Gastroesophageal sphincter (tissue), 4 donors: Measurements from ENCODE around the gene AEBP1. TPM values are rescaled to one million over a fixed set of nuclear protein-coding genes. Genes with fewer than 3 reads are reported as not detected.

Experiments
- ATAC-seq: fragments of 150-250 bp; one replicate; pipeline ENCODE4 v1.9.1; 2016; ENCODE audit warnings: mild to moderate bottlenecking, moderate library complexity
- H3K27ac ChIP-seq, 4 donors: fragments of 200-600 bp; sonication (generic) in 3 of 4; 1 replicate in 3 of 4; 2 replicates in 1 of 4; pipeline ENCODE4 v1.5.1; 2016 to 2019
- H3K27me3 ChIP-seq: fragments of 200-600 bp; sonication (generic); one replicate; pipeline ENCODE4 v1.5.1; 2019
- H3K36me3 ChIP-seq, 2 donors: fragments of 200-600 bp; sonication (generic); one replicate each; pipeline ENCODE4 v1.5.1; 2019; ENCODE audit warnings: control low read depth in 1 of 2
- H3K4me1 ChIP-seq, 3 donors: fragments of 200-600 bp; sonication (generic); 1 replicate in 2 of 3; 2 replicates in 1 of 3; pipeline ENCODE4 v1.5.1; 2016 to 2019; ENCODE audit warnings: control low read depth in 2 of 3
- H3K4me3 ChIP-seq, 2 donors: fragments of 200-600 bp; sonication (generic); one replicate each; pipeline ENCODE4 v1.5.1; 2019; ENCODE audit warnings: mild to moderate bottlenecking in 1 of 2, moderate library complexity in 1 of 2
- H3K9me3 ChIP-seq, 3 donors: fragments of 200-600 bp; sonication (generic); one replicate each; pipeline ENCODE4 v1.5.1; 2017 to 2019; ENCODE audit warnings: control low read depth in 2 of 3
- CTCF ChIP-seq, 4 experiments: fragments of 200-600 bp in 2 of 4; fragments of 450-650 bp in 2 of 4; sonication (generic) in 1 of 4; IDR thresholded peaks; one replicate each; pipeline ENCODE4 v1.5.1; 2017 to 2019; ENCODE audit warnings: antibody characterized with exemption in 4 of 4, mild to moderate bottlenecking in 2 of 4, moderate library complexity in 2 of 4
- EP300 ChIP-seq: sonication (generic); formaldehyde crosslinking; IDR thresholded peaks from one replicate; pipeline ENCODE4 v1.6.1; 2017; ENCODE audit warnings: antibody characterized with exemption, mild to moderate bottlenecking
- POLR2A ChIP-seq, 2 donors: fragments of 450-650 bp; IDR thresholded peaks; one replicate each; pipeline ENCODE4 v1.6.1; 2017; ENCODE audit warnings: antibody characterized with exemption in 2 of 2, mild to moderate bottlenecking in 2 of 2, moderate library complexity in 1 of 2
- POLR2AphosphoS5 ChIP-seq: sonication (generic); formaldehyde crosslinking; IDR thresholded peaks from one replicate; pipeline ENCODE4 v1.6.1; 2017; ENCODE audit warnings: antibody characterized with exemption
- WGBS, 2 donors: methylation state at CpG; one replicate each; pipeline ENCODE4 v1.1.5; 2018; ENCODE audit warnings: low coverage in 1 of 2; 5-methylcytosine and 5-hydroxymethylcytosine counted together
- total RNA-seq, 4 donors: library from RNA; depleted of rRNA; stranded (reverse); fragments of >200 nt; gene quantifications; one replicate each; pipeline ENCODE4 v1.1.0, GENCODE V29; 2016

Gene AEBP1
- total RNA-seq, 4 donors from 2014 or later = 101 to 248 (median 171) TPM

DNA sequence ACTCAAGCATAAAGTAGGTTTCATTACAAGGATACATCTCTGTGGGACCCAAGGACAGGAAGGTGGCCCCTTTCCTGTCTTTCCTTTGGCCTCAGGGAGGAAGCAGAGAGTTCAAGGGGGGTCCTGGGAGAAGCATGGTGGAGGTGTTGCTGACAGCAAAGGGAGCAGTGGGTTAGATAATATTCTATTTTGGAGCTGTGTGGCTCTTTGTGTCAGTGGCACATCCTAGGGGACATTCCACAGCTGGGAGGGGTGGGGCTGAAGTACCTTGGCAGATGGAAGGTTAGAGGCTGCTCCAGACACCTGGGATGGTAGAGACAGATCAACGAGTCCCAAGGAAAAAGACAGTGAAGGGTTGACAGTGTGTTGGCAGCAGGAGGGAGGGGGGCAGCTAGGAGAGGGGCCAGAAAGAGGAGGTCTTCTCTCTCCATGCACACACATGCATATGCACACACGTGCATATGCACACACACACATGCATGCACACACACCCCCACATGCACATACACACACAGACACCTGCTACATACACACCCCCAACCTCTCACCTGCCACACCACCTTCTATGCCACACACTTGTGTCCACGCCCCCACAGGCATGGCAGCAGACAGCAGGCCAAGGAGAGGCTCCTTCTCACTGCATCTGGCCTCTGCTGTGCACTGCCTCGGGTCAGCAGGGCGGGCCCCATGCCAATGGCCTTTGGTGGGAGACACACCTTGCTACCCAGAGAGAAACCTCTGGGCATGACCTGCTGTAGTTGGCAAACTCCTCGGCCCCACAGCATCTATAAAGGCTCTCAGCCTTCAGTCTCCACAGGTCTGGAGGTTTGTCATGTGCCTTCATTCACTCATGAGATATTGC lies 24.8 kb downstream of the AEBP1 start:
- no peaks in the 10 kb centered on the region for H3K36me3 ChIP-seq
- no peaks in the 10 kb centered on the region for H3K9me3 ChIP-seq
- TF ChIP-seq POLR2AphosphoS5 (no peak), POLR2A (IDR thresholded peaks at IDR 0.05) (no peak), EP300 (no peak), CTCF (IDR thresholded peaks at IDR 0.05) (no peak)
- WGBS, 2 donors = 20 to 67% methylated on average over 1 of the region's 6 CpGs
- no peaks in the 10 kb centered on the region for H3K27me3 ChIP-seq
- ATAC-seq = no peak
- no peak overlapping the region for H3K4me3 ChIP-seq
- peaks cover 0 to 7% (median 0%) of the 10 kb centered on the region in 3 donors for H3K4me1 ChIP-seq
- H3K27ac ChIP-seq = no peak overlapping the region

- 20% methylated on average over 1 of the region's 12 CpGs; no CpG with 5 or more reads in 1 of the 2 donors for WGBS, 2 donors
- Histone ChIP-seq H3K27ac (no peak overlapping the region), H3K4me1 (no peaks in the 10 kb centered on the region), H3K36me3 (no peaks in the 10 kb centered on the region), H3K27me3 (no peaks in the 10 kb centered on the region), H3K9me3 (no peaks in the 10 kb centered on the region), H3K4me3 (no peak overlapping the region)
- ATAC-seq = peak; percentile 10
- no peak for TF ChIP-seq EP300
- TF ChIP-seq CTCF (IDR thresholded peaks at IDR 0.05) = no peak
- no peak for TF ChIP-seq POLR2A (IDR thresholded peaks at IDR 0.05)
- no peak for TF ChIP-seq POLR2AphosphoS5
These were observed 27.3 kb downstream of the AEBP1 start for GRCh38 chr7:44131173-44132029.

- Histone ChIP-seq H3K9me3 (no peaks in the 10 kb centered on the region), H3K27ac (no peak overlapping the region), H3K27me3 (no peaks in the 10 kb centered on the region), H3K4me1 (no peaks in the 10 kb centered on the region), H3K36me3 (no peaks in the 10 kb centered on the region), H3K4me3 (no peak overlapping the region)
- TF ChIP-seq POLR2A (IDR thresholded peaks at IDR 0.05) (no peak), EP300 (no peak), CTCF (IDR thresholded peaks at IDR 0.05) (no peak), POLR2AphosphoS5 (no peak)
- no peak for ATAC-seq
- WGBS, 2 donors = 63% methylated on average over 2 of the region's 2 CpGs; no CpG with 5 or more reads in 1 of the 2 donors
These were observed 27.9 kb downstream of the AEBP1 start for GRCh38 chr7:44132039-44132438.

DNA sequence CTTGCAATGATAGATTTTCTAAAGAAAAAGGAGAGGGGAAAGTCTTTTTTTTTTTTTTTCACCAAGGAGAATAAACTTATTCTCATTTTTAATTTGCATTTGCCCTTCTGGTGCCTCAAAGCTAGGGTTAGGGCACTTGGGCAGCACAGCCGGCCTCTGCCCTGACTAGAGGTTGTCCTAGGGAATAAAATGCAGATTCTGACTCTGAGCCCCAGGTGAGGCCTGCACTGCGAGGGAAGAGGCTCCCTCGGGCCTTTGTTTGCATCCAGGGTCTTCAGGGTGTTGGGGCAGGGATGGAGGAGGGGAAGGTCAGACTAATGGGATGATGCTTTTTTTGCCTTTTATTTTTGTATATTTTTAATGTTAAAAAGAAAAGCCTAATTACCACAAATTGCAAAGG lies 29.1 kb downstream of the AEBP1 start:
- no peaks in the 10 kb centered on the region for H3K9me3 ChIP-seq
- H3K36me3 ChIP-seq = no peaks in the 10 kb centered on the region
- ATAC-seq = no peak
- H3K4me1 ChIP-seq = no peaks in the 10 kb centered on the region
- TF ChIP-seq POLR2AphosphoS5 (no peak), POLR2A (IDR thresholded peaks at IDR 0.05) (no peak), CTCF (IDR thresholded peaks at IDR 0.05) (no peak), EP300 (no peak)
- H3K4me3 ChIP-seq = no peak overlapping the region
- WGBS, 2 donors = 74 to 77% methylated on average over 3 of the region's 3 CpGs
- H3K27ac ChIP-seq = no peak overlapping the region
- no peaks in the 10 kb centered on the region for H3K27me3 ChIP-seq
